Measurements from ENCODE around the gene HOXA4.

HOXA4 gene

DNA sequence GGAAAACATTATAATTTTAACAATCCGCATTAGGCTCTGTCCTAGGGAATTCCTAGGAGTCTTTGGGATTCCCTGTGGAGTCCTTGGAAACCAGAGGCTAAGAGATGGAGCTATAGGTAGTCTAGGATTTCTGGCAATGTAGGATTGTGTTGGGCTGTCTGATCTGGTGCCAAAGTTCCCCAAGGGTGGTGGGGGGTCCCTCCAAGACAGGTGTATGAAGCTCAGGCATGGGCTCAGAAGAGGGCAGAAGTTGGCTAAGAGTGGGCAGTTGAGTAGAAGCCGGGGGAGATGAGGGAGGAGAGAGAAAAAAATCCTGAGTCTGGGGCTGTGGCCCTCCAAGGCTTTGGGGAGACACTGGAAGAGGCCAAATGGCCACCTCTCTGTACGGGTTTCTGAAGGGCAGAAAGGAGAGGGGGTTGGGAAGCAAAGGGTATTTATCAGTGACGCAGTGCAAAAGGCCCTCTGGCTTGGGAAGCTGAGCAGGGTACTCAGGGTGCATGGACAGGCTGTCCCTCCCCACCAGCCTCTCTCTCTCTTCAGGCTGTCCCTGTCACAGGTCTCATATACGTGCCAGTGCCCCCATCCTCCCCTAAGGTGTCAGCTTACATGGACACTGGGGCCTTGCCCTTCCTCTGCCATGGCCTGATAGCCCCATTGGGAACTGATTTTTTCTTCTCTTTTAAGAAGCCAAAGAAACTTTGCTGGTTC, 16.1 kb upstream of the HOXA4 start:
- DNase-seq = no peak

DNA sequence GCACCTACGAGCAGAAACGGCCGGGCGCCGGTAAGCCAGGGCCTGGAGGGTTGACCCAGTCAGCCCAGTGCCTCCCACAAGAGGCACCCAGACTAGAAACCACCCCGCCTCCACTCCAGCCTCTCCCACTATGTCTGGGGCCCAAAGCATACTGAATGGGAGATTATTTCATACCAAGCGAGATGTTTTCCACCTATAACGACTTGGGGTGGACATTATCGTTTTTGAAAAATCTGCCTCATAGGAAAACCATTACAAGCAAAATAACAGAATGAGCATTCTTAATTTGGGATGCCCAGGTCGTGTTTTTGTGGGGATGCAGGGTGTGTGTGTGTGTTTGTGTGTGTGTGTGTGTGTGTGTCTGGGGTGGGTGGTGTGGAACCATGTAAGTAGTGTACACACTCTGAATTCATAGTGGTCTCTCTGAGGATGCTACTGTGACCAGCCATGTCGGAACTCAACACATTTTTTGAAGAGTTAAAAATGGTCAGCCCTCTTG, 15.4 kb upstream of the HOXA4 start:
- no peak for DNase-seq

DNA sequence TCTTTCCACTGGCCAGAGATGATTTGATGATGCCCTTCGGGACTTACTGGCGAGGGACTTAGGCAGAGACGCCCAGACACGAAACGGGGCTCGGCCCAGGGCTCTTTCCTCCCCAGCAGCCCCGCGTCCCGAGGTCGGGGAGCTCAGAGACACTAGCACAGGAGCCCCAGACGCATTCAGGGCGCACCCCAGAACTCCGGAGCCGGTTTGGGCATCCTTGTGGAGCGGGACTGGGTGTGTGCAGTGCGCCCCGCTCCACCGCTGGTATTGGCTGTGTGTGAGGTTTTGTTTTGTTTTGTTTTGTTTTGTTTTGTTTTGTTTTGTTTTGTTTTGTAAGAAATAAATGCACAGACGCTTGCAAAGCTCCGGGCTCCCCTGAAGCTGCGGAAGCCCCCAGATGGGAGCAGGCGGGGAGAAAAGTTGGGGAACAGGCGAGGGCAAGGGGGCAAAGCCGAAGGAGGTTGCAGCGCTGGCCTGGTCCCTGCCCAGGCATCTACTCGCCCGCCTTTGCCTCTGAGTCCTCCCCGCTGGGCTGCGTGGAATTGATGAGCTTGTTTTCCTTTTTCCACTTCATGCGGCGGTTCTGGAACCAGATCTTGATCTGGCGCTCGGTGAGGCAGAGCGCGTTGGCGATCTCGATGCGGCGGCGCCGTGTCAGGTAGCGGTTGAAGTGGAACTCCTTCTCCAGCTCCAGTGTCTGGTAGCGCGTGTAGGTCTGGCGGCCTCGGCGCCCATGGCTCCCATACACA, 14.8 kb upstream of the HOXA4 start:
- DNase-seq = no peak

DNA sequence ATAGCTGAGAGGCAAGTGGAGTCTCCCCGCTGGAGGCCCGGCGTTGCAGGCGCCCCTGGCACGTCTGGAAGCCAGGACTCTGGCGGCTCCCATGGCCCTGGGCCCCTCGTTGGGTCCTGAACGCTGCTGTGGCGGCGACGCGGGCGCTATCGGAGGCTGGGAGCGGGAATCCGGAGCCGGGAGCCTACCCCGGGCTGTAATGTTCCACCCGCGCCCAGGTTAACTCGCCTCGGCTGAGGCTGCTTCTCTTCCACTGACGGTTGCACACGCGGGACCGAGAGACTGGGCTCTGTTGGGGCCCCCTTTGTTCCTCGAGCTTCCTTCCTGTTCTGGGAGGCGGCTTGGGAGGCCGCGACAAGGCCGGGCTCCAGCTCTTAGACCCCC, 14.2 kb upstream of the HOXA4 start:
- DNase-seq = no peak

DNA sequence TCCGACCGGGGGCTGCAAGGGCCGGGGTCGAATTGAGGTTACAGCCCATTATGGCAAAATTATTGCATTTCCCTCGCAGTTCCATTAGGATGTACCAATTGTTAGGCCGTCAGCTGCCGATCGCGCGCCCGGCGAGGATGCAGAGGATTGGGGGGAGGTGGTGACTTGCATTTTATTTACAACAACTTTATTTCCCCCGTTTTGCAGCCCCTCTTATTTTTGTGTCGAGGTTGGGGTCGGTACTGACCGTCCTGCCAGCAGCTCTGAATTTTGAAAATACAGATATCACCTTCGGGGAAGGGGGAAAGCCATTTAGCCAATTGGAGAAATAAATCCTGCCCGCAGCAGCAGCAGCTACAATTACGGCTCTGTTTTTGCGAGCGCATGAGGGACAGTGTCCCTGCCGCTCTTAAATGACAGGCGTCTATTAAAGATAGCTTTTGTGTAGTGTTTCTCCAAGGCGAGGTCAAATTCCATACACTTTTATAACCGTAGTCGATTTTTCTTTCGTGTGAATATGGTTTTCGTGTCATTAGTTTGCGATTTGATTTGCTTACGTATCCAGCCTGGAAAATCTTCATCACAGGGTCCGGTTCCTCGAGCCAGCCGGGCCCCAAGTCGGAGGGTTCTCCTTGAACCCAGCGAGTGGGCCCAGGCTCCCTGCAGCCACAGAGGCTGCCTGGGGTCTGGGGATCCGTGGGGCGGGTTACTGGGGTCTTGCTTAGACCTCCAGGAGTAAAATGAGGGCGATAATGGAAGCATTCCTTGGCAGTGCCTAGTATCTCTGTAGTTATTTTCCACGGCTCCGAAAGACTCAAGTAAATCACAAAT, 13.6 kb upstream of the HOXA4 start:
- no peak for DNase-seq

DNA sequence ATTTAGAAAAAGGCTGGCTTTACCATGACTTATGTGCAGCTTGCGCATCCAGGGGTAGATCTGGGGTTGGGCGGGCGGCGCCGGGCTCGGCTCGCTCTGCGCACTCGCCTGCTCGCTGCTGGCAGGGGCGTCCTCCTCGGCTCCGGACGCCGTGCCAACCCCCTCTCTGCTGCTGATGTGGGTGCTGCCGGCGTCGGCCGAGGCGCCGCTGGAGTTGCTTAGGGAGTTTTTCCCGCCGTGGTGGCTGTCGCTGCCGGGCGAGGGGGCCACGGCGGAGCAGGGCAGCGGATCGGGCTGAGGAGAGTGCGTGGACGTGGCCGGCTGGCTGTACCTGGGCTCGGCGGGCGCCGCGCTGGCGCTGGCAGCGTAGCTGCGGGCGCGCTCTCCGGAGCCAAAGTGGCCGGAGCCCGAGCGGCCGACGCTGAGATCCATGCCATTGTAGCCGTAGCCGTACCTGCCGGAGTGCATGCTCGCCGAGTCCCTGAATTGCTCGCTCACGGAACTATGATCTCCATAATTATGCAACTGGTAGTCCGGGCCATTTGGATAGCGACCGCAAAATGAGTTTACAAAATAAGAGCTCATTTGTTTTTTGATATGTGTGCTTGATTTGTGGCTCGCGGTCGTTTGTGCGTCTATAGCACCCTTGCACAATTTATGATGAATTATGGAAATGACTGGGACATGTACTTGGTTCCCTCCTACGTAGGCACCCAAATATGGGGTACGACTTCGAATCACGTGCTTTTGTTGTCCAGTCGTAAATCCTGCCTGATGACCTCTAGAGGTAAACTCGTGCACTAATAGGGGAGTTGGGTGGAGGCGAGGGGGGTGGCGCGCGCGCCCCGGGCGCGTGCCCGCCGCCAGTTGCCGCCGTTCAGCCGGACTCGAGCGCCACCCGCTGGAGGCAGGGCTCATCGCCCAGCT, 12.7 kb upstream of the HOXA4 start, which contains the start of gene HOXA5:
HOXA5 (minus strand) TSS at position 659 of the 927 bp plus-strand sequence; CDS start at position 585, 74 bp downstream.
- no peak for DNase-seq

DNA sequence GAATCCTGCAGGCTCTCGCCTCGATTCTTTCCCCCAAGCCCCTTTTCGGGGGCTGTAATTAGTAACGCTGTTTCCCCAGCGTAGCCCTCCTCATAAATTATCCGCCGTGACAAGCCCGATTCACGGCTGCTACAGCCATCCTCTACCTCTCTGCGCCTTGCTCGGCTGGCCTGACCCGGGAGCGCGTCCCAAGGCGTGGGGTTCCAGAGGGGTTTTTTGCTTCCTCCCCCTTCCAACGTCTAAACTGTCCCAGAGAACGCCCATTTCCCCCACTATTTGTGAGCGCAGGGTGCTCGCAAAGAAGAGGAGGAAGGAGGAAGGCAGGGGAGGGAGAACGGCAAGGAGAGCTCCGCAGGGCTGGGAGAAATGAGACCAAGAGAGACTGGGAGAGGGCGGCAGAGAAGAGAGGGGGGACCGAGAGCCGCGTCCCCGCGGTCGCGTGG, 12.0 kb upstream of the HOXA4 start:
- DNase-seq = no peak

DNA sequence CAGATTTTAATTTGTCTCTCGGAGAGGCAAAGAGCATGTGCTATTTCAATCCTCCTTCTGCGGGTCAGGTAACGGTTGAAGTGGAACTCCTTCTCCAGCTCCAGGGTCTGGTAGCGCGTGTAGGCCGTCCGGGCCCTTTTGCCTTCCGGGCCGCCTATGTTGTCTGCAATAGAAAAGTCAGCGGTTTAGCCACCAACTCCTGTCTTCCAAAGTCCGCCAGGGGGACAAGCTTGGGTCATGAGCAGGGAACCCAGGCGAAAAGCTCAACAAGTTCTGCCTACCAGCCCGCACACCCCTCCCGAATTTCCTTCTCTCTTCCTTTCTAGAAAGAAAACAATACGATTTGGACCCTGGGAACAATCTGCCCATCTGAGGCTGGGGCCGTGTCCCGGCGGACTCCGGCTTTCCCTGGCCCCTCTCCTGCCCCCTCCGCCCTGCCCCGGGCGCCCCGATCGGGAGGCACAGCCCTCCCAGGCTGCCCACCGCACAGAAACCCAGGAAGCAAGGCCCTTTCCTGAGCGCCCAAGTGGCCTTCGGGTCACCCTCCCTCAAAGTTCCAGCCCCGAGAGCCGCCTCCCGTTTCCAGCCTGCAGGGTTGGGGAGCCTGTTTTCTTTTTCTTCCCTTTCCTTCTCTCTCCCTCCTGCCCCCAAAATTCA, 11.5 kb upstream of the HOXA4 start:
- DNase-seq = no peak

DNA sequence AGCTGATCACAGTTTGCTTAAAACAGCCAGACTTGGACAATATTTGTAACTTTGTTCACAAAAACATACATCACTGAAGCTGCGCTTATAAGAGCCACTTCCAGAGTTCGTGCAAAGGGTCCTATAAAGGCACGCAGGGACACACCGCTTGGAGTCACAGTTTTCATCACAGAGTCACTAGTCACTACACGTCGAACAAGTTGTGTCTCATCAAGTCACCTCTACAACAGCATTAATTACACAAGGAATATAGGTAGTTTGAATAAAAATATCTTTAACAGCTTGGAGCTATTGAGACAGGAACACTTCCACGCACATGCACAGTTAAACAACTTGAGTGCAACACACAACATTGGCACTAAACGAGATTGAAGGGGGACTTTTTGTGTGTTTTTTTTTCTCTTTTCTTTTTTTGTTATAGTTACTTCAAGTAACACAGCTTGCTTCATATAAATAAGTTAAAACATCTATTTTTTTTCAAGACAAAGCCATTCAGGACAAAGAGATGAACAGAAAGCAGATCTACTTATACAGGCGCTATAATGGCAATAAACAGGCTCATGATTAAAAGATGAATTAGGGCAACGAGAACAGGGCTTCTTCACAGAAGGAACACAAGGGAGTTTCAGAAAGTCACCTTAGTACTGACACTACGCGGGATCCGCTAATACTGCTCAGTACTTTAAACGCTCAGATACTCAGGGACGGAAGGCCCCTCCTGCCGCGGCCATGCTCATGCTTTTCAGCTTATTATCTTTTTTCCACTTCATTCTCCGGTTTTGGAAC, 10.8 kb upstream of the HOXA4 start:
- no peak for DNase-seq

DNA sequence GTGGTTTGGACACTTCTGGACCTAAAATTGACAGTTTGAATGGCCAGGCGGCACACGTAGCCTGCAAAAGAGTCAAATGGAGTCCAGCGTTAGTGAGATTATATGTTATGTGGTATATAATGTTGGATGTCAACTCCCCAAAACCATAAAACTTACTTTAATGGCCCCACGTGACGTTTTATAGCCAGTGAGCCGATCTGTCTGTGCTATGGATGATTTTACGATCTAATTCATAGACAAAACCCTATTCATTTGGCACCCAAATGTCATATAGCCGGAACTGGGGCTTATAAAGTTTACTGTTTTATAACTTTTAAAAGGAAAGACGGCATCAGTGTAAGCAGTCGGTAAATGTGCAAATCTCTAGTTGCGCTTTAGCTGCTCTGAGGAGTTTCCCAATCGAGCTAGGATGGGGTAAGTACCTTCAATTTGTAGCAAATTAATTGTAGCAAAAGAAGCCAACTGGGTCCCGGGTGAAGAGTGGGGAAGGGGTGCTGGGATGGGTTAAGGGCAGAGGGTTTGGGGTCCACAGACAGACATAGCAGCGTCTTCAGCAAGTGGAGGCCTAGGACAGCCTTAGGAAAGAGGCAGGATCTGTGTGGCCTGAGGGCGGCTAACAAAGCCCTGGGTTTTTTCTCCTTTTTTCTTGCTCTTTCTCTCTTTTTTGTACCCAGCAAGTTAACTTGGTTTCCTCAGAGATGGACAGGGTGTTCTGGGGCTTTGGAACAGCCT, 9.7 kb upstream of the HOXA4 start:
- DNase-seq = no peak

DNA sequence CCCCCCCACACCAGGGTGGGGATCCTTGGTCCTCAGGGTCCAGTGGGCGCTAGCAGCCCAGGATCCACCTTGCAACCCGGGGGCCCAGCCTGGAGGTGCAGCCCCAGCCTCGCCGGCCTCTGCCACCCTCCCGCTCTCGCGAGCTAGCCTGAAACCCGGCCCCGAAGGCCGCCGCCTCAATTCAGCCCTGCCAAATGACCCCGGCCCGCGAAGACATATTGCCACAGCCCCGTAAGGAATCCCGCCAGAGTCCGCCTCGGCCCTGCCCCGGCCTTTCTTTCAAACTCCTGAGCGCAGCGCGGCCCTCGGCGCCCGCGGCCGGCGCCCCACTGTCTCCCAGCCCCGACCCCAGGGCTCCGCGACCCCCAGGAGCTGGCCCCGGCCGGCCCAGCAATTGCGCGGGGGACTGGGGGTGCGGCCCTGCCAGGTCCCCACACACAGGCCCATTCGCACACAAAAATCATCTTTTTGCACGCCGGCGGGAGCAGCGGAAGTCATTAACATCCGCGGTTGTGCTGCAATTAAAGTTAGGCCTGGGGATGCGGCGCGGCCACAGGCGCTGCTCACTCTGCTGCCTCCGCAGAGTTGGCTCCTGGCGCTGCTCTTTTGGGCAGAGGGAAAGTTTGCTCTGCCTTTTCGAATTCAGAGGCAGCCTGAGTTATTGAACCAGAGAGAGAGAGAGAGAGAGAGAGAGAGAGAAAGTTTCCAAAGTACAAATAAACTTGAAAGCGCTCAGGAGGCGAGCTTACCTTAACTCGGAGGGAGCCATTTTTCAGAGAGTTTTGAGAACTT, 9.0 kb upstream of the HOXA4 start:
- DNase-seq = no peak

DNA sequence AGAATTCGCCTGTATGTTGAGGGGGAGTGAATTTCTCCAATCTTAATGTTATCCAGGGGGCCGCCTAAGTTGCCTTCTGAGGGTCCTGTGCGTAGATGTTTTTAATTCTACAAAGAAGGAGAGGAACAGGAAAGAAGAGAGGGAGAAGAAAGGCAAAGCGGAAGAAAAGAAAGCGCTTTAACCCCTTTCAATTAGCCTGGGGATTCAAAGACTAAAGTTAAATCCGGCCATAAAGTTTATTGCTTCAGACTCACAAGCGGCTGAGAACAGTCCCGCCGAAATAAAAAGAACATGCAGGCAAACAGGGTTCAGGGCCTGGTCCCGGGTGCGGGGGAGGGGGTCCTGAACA, 8.4 kb upstream of the HOXA4 start:
- DNase-seq = no peak

DNA sequence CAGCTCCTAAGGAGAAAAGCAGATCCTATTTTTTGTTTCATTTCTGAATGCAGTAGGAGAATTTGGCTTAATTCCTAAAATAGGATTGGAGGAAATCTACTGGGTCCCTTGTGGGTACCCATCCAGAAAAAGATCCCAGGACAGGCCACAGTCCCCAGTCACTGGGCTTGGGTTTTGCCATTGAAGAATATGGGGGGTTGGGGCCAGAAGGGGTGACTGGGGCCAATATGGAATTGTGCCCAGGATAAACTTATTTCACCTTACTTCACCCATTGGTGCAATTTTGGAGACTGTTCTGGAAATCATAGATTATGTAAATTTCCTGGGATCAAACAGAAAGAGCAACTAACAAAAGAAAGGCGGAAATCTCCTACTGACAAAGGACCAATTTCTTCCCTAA, 7.9 kb upstream of the HOXA4 start:
- no peak for DNase-seq

DNA sequence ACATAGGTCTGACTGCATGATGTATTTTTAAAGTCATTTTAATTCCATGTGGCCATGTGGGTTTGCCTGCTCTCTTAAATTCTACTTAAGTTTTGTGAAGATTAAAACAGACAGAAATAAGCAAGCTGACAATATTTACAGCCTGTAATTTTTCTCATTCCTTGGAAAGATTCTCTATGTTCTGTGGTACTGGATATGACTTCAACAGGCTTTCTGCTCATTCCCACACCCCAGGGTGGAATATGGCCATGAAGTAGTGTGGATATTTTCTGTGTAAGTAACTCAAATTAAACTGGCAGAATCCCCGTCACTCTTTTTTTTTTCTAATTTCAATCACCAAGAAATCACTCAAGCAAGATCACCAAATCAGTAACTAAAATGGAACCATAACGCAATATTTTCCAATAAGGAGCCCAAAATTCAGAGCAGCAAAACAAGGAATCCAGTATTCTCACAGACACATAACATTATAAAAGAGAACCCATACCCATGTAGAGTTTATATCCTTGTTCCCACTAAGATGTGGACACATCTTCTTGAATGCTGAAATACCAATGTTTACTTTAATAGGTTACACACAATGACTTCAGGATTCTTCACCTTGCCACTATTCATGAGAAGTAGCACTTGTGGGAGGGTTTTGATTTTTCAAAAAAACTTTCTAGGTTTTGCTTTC, 7.2 kb upstream of the HOXA4 start:
- DNase-seq = no peak

DNA sequence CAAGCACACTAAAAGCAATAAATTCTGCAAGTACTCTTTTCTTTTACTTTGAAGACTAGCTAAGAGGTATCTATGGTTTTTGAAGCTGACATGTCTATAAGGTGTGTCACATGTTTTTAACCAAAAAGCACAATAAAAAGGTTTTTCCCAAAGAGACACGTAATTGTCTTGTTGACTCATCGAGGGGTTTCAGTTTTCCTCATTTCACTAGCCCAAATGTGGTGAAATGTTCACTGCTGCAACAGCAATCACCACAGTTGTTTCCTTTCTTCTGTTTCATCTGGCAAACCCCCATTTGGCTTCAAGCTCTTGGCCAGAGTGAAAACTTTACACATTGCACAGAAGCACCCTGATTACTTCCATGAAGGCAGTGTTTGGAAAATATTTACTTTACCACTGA, 3.8 kb upstream of the HOXA4 start:
- no peak for DNase-seq

DNA sequence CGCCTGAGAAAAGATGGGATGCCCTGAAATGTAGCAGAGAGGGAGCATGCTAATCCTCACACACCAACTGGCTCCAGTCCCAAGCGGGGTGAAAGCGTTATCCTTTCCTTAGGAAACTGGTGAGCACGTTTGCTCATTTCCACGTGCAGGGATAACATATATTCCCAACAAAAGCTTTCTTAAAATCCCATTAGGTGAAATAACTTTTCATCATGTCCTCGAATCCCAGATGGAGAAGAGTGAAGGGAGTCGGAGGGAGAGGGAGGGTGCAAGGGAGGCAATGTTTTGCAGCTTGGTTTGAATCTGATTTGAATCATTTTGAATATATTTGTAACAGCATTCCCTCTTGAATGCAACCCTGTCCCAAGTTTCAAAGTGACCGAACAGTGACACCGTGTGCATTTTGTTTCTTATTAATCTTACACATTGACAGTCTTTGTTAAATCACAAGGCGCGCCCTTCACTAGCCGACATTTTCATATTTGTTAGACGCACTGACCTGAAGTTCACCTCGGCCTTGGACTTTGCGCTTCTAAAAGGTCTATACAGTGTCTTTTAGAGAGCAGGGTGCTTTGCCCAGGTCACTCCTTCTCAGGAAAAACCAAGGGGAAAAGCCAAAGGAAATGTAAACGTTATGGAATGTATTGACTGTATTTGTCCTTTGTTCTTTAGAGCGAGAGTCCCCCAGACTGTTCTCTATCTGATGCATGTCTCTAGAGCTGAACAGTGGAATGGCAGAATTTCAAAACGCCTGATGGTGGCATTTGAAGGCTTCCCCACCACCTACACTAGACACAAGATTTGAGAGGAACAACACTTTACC, 3.1 kb upstream of the HOXA4 start:
- DNase-seq = no peak

DNA sequence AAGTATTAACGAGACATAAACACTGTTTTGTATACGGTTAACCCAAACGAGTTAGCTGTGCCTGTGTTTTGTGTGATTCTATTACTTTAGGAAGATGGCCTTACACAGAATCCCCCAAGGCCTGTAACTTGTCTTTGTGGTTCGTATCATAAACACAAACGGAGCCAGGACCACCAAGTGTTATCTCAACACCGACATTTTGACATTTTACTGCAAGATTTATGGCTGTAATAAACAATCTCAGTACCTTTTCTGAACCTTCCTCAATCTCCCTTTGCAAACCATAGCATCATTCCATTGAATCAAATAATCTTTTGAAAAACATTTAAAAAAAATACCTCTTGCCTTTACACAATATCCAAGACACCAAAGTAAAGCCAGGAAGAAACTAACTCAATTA, 2.4 kb upstream of the HOXA4 start:
- DNase-seq = no peak

DNA sequence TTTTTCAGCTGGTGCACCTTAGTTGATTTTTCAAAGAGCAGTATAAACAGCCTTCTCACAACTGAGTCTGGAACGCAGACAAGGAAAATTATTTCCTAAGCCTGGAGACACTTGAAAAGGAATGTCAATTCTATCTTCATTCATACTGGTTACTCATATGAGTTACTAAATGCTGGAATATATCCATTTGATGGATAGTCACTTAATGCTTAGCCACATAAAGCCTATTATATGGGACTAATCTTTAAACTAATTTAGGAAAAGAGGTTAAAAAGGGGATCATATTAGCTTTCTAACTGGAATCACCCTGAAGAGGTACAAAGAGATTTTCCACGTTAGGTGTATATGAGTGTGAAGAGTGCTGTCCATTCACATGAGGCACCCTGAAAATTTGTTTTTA, 1.7 kb upstream of the HOXA4 start:
- DNase-seq = no peak

Data from stimulated activated CD4-positive, alpha-beta T cell treated with anti-CD3 and anti-CD28 coated beads, Interleukin-4, amount 100 ng/mL, for 24 hours (primary cell).